HepG2 (cell line): ENCODE results near the gene MEGF6. TPM values are rescaled to one million over a fixed set of nuclear protein-coding genes. Genes with fewer than 3 reads are reported as not detected.
A peak's percentile ranks its signal among the peaks of the same experiment; 100 is the strongest.

Source experiments
- ETV5 ChIP-seq: IDR thresholded peaks from 2 replicates; pipeline ENCODE4 v1.6.1; 2018; ENCODE audit warnings: missing biosample characterization, missing genetic modification reagents, inconsistent platforms, borderline replicate concordance
- MAFF ChIP-seq: IDR thresholded peaks from 2 replicates; pipeline ENCODE4 v1.6.1; 2011; ENCODE audit warnings: low read depth, low read length, improper control_type of control experiment
- MYC ChIP-seq: sonication (generic); formaldehyde crosslinking; IDR thresholded peaks from 2 replicates; pipeline ENCODE4 v1.9.0; 2021; ENCODE audit warnings: missing genetic modification reagents, borderline replicate concordance
- RXRA ChIP-seq: sonication (generic); formaldehyde crosslinking; IDR thresholded peaks from 2 replicates; pipeline ENCODE4 v1.5.1; 2020; ENCODE audit warnings: missing genetic modification reagents
- SP4 ChIP-seq: sonication (generic); formaldehyde crosslinking; IDR thresholded peaks from 2 replicates; pipeline ENCODE4 v1.8.1; 2023; ENCODE audit warnings: mild to moderate bottlenecking, missing genetic modification reagents
- TSC22D2 ChIP-seq: sonication (generic); formaldehyde crosslinking; IDR thresholded peaks from 2 replicates; pipeline ENCODE4 v1.5.1; 2020; ENCODE audit warnings: missing genetic modification reagents, mild to moderate bottlenecking, borderline replicate concordance
- ZBTB20 ChIP-seq: sonication (generic); formaldehyde crosslinking; IDR thresholded peaks from 2 replicates; pipeline ENCODE4 v1.8.1; 2023; ENCODE audit warnings: missing genetic modification reagents, low read depth, mild to moderate bottlenecking, borderline replicate concordance
- ZNF570 ChIP-seq: sonication (generic); formaldehyde crosslinking; IDR thresholded peaks from 2 replicates; pipeline ENCODE4 v1.4.0; 2020; ENCODE audit warnings: mild to moderate bottlenecking, missing genetic modification reagents, borderline replicate concordance
- ZNF589 ChIP-seq: sonication (generic); formaldehyde crosslinking; conservative IDR thresholded peaks from 2 replicates; pipeline ENCODE4 v1.8.0; 2022; ENCODE audit warnings: mild to moderate bottlenecking, moderate library complexity, missing genetic modification reagents
- ZSCAN12 ChIP-seq: sonication (generic); formaldehyde crosslinking; IDR thresholded peaks from 2 replicates; pipeline ENCODE4 v1.9.0; 2021; ENCODE audit warnings: mild to moderate bottlenecking, missing genetic modification reagents
- polyA plus RNA-seq, 8 experiments: library from polyadenylated mRNA; depleted of rRNA in 3 of 8; stranded (reverse) in 7 of 8; unstranded in 1 of 8; fragments of >200 nt; fragmentation: Illumina TruSeq in 4 of 8; extraction: Trizol in 4 of 8; gene quantifications; 2 replicates each; pipeline versions ENCODE4 v1.2.1 to v1.2.3, GENCODE V29; 2011 to 2016; ENCODE audit warnings: low read depth in 4 of 8, missing spikeins in 1 of 8, mixed read lengths in 1 of 8; ENCODE audit not compliant: insufficient read depth in 1 of 8
- total RNA-seq, 5 experiments: library from RNA; depleted of rRNA; stranded (reverse); fragments of >200 nt; fragmentation: Illumina TruSeq; extraction: Trizol; gene quantifications; 2 replicates each; pipeline ENCODE4 v1.2.3, GENCODE V29; 2016; ENCODE audit warnings: low read depth in 1 of 5
- TF ChIP-seq, protein P1 (sequence below): sonication (generic); formaldehyde crosslinking; IDR thresholded peaks from 2 replicates; pipeline ENCODE4 v1.5.1; 2020; ENCODE audit warnings: mild to moderate bottlenecking, missing genetic modification reagents
- TF ChIP-seq, protein P2 (sequence below): IDR thresholded peaks from 2 replicates; pipeline ENCODE4 v1.6.1; 2016
- TF ChIP-seq, protein P3 (sequence below): sonication (generic); formaldehyde crosslinking; IDR thresholded peaks from 2 replicates; pipeline ENCODE4 v1.4.0; 2020; ENCODE audit warnings: mild to moderate bottlenecking, missing genetic modification reagents
- TF ChIP-seq, protein P4 (sequence below): sonication (generic); formaldehyde crosslinking; IDR thresholded peaks from 2 replicates; pipeline ENCODE4 v1.5.0; 2020; ENCODE audit warnings: mild to moderate bottlenecking, low read depth, missing genetic modification reagents, borderline replicate concordance
- TF ChIP-seq, protein P5 (sequence below): sonication (generic); formaldehyde crosslinking; IDR thresholded peaks from 2 replicates; pipeline ENCODE4 v1.4.0; 2020; ENCODE audit warnings: mild to moderate bottlenecking, missing genetic modification reagents

The MEGF6 gene
- total and polyA plus RNA-seq, 2 of the 13 experiments (the other 11 are each of a cell fraction or from before 2014, with no cell fraction given): 1.9 TPM

DNA sequence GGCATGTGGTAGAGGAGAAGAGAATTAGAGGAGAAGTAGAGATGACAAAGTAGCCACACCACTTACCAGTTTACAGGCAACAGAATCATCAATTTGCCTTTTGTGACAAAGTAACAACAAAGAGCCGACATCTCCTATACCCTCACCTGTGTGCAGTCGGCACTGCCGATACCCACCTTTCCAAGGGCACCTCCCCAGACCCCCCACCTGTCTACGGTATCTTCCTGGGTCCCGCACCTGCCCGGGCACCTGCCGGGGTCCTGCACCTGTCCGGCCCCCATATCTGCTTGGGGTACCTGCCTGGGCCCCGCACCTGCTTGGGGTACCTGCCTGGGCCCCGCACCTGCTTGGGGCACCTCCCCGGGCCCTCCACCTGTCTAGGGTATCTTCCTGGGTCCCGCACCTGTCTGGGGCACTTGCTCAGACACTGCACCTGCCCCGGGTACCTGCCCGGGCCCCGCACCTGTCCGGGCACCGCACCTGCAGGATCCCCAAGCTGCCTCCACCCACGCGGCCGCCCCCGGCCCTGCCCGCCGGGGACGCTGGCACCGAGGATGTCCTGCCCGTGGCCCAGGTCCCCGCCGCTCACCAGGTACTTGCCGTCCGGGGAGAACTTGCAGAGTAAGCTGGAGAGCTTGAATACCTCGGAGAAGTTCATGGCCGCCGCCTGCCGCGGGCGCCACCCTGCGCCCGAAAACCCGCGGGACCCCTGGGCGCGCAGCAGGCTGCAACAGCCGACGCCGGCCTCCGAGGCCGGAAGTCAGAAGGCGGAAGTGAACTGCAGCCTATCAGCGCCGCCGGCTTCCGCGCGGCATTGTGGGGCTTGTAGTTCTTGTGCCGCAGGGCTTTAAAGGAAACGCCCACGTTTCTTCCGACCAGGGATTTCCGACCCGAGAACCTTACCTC, 38.3 kb upstream of the MEGF6 start, which contains the start of gene WRAP73 (continued):
- TF ChIP-seq, protein P1, sequence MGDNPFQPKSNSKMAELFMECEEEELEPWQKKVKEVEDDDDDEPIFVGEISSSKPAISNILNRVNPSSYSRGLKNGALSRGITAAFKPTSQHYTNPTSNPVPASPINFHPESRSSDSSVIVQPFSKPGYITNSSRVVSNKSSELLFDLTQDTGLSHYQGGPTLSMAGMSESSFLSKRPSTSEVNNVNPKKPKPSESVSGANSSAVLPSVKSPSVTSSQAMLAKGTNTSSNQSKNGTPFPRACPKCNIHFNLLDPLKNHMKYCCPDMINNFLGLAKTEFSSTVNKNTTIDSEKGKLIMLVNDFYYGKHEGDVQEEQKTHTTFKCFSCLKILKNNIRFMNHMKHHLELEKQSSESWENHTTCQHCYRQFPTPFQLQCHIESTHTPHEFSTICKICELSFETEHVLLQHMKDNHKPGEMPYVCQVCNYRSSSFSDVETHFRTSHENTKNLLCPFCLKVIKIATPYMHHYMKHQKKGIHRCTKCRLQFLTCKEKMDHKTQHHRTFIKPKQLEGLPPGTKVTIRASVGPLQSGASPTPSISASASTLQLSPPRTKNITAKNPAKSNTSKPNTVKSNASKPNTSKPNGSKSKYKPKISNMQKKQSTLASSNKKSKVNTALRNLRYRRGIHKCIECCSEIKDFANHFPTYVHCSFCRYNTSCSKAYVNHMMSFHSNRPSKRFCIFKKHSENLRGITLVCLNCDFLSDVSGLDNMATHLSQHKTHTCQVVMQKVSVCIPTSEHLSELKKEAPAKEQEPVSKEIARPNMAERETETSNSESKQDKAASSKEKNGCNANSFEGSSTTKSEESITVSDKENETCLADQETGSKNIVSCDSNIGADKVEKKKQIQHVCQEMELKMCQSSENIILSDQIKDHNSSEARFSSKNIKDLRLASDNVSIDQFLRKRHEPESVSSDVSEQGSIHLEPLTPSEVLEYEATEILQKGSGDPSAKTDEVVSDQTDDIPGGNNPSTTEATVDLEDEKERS (CRISPR knock-in tag): no peak
- TF ChIP-seq ZBTB20 (CRISPR knock-in tag): no peak
- no peak for TF ChIP-seq MAFF
- no peak for TF ChIP-seq ZNF589
- TF ChIP-seq, protein P2, sequence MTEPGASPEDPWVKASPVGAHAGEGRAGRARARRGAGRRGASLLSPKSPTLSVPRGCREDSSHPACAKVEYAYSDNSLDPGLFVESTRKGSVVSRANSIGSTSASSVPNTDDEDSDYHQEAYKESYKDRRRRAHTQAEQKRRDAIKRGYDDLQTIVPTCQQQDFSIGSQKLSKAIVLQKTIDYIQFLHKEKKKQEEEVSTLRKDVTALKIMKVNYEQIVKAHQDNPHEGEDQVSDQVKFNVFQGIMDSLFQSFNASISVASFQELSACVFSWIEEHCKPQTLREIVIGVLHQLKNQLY (CRISPR knock-in tag): no peak
- TF ChIP-seq, protein P3, sequence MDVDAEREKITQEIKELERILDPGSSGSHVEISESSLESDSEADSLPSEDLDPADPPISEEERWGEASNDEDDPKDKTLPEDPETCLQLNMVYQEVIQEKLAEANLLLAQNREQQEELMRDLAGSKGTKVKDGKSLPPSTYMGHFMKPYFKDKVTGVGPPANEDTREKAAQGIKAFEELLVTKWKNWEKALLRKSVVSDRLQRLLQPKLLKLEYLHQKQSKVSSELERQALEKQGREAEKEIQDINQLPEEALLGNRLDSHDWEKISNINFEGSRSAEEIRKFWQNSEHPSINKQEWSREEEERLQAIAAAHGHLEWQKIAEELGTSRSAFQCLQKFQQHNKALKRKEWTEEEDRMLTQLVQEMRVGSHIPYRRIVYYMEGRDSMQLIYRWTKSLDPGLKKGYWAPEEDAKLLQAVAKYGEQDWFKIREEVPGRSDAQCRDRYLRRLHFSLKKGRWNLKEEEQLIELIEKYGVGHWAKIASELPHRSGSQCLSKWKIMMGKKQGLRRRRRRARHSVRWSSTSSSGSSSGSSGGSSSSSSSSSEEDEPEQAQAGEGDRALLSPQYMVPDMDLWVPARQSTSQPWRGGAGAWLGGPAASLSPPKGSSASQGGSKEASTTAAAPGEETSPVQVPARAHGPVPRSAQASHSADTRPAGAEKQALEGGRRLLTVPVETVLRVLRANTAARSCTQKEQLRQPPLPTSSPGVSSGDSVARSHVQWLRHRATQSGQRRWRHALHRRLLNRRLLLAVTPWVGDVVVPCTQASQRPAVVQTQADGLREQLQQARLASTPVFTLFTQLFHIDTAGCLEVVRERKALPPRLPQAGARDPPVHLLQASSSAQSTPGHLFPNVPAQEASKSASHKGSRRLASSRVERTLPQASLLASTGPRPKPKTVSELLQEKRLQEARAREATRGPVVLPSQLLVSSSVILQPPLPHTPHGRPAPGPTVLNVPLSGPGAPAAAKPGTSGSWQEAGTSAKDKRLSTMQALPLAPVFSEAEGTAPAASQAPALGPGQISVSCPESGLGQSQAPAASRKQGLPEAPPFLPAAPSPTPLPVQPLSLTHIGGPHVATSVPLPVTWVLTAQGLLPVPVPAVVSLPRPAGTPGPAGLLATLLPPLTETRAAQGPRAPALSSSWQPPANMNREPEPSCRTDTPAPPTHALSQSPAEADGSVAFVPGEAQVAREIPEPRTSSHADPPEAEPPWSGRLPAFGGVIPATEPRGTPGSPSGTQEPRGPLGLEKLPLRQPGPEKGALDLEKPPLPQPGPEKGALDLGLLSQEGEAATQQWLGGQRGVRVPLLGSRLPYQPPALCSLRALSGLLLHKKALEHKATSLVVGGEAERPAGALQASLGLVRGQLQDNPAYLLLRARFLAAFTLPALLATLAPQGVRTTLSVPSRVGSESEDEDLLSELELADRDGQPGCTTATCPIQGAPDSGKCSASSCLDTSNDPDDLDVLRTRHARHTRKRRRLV (CRISPR knock-in tag): no peak
- TF ChIP-seq ZNF570 (CRISPR knock-in tag): no peak
- TF ChIP-seq ETV5: no peak; the same call in 1 of the 2 replicates
- TF ChIP-seq, protein P4, sequence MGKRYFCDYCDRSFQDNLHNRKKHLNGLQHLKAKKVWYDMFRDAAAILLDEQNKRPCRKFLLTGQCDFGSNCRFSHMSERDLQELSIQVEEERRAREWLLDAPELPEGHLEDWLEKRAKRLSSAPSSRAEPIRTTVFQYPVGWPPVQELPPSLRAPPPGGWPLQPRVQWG (CRISPR knock-in tag): no peak
- no peak for TF ChIP-seq ZSCAN12 (CRISPR knock-in tag)
- peak; percentile 30; the same call in 1 of the 2 replicates for TF ChIP-seq SP4
- TF ChIP-seq MYC (CRISPR knock-in tag): peak; percentile 27; the same call in 1 of the 2 replicates
- no peak for TF ChIP-seq TSC22D2 (CRISPR knock-in tag)
- TF ChIP-seq RXRA (CRISPR knock-in tag): 0 out of 2 replicates have a peak, but pooled peaks have one; percentile 14
- TF ChIP-seq, protein P5, sequence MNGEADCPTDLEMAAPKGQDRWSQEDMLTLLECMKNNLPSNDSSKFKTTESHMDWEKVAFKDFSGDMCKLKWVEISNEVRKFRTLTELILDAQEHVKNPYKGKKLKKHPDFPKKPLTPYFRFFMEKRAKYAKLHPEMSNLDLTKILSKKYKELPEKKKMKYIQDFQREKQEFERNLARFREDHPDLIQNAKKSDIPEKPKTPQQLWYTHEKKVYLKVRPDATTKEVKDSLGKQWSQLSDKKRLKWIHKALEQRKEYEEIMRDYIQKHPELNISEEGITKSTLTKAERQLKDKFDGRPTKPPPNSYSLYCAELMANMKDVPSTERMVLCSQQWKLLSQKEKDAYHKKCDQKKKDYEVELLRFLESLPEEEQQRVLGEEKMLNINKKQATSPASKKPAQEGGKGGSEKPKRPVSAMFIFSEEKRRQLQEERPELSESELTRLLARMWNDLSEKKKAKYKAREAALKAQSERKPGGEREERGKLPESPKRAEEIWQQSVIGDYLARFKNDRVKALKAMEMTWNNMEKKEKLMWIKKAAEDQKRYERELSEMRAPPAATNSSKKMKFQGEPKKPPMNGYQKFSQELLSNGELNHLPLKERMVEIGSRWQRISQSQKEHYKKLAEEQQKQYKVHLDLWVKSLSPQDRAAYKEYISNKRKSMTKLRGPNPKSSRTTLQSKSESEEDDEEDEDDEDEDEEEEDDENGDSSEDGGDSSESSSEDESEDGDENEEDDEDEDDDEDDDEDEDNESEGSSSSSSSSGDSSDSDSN: peak; percentile 33; the same call in 1 of the 2 replicates
